Lower lobe of right lung (tissue), 2 donors: ENCODE data around the gene STK32B. TPM values are rescaled to one million over a fixed set of nuclear protein-coding genes. Genes with fewer than 3 reads are reported as not detected.

Source experiments
- ATAC-seq, 2 donors: fragments of 200-7000 bp; cut with Tn5 transposase; one replicate each; pipeline ENCODE4 v1.9.1; 2020 to 2022; ENCODE audit warnings: mild to moderate bottlenecking in 2 of 2, moderate library complexity in 2 of 2
- DNase-seq: peaks from one replicate; pipeline ENCODE4 v3.0.0-alpha.2; 2020
- H3K27ac ChIP-seq: fragments of 200-600 bp; one replicate; pipeline ENCODE4 v1.8.0; 2022
- H3K27me3 ChIP-seq: fragments of 200-600 bp; one replicate; pipeline ENCODE4 v1.8.0; 2022; ENCODE audit warnings: low read depth
- H3K36me3 ChIP-seq: fragments of 200-600 bp; one replicate; pipeline ENCODE4 v1.8.0; 2022; ENCODE audit warnings: mild to moderate bottlenecking
- H3K4me1 ChIP-seq: fragments of 200-600 bp; one replicate; pipeline ENCODE4 v1.8.0; 2022
- H3K4me3 ChIP-seq: fragments of 200-600 bp; one replicate; pipeline ENCODE4 v1.8.0; 2022; ENCODE audit warnings: mild to moderate bottlenecking
- H3K9me3 ChIP-seq: fragments of 200-600 bp; one replicate; pipeline ENCODE4 v1.8.0; 2022
- CTCF ChIP-seq: fragments of 200-600 bp; IDR thresholded peaks from one replicate; pipeline ENCODE4 v1.8.0; 2022; ENCODE audit warnings: antibody characterized with exemption, mild to moderate bottlenecking
- intact Hi-C: fragments of 100-400 bp; cut with DNase I; formaldehyde crosslinking; loops from one replicate; pipeline ENCODE4 v1.11.0; 2022
- total RNA-seq: library from RNA; stranded (reverse); fragmentation: NEBNext Ultra II Directional; extraction: Animal tissue kit (Norgen Biotek cat#: 25700); gene quantifications from one replicate; pipeline ENCODE4 v1.2.1, GENCODE V29; 2021
- donor health status: DM: no; HTN: yes; CAD: no; lungs with severe emphysema.

The STK32B gene
- total RNA-seq, 1 donor from 2014 or later, result 1.3 TPM

DNA sequence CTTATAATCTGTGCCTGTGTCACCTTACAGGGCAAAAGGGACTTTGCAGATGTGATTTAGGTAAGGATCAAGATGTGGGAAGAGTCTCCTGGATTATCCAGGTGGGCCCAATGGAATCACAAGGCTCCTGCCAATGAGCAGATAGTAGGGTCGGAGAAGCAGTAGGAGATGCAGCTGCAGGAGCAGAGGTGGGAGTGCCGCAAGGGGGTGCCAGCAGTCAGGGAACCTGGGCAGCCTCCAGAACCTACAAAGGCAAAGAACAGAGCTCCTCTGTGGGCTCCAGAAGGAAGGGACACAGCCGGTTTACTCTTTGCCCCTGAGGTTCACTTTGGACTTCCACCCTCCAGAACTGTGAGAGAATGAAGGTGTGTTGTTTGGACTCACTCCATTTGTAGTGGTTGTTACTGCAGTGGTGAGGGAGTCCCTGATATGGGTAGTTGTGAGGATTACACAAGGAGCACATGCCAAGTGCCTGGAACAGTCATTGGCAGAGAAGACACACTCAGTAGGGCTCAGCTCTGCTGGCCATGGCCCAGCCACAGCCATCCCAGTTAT lies 338.6 kb downstream of the STK32B start:
- no peak for DNase-seq
- H3K27ac ChIP-seq, result no peak overlapping the region
- intact Hi-C loops, result no loop called here
- H3K4me1 ChIP-seq, result no peaks in the 10 kb centered on the region
- H3K4me3 ChIP-seq, result no peak overlapping the region
- no peaks in the 10 kb centered on the region for H3K9me3 ChIP-seq
- H3K36me3 ChIP-seq, result no peaks in the 10 kb centered on the region
- no peak for TF ChIP-seq CTCF
- no peaks in the 10 kb centered on the region for H3K27me3 ChIP-seq
- no peak for ATAC-seq

- Histone ChIP-seq H3K9me3 (no peaks in the 10 kb centered on the region), H3K4me3 (no peak overlapping the region), H3K4me1 (no peaks in the 10 kb centered on the region), H3K27me3 (no peaks in the 10 kb centered on the region), H3K27ac (no peak overlapping the region), H3K36me3 (no peaks in the 10 kb centered on the region)
- no peak for TF ChIP-seq CTCF
- DNase-seq, result no peak
- no peak for ATAC-seq
- intact Hi-C loops, result no loop called here
These were observed 340.2 kb downstream of the STK32B start for GRCh38 chr4:5391492-5391891.

GRCh38 chr4:5393911-5394513 lies 342.7 kb downstream of the STK32B start:
- Histone ChIP-seq H3K4me3 (no peak overlapping the region), H3K27me3 (no peaks in the 10 kb centered on the region), H3K27ac (no peak overlapping the region), H3K4me1 (no peaks in the 10 kb centered on the region), H3K36me3 (no peaks in the 10 kb centered on the region), H3K9me3 (no peaks in the 10 kb centered on the region)
- TF ChIP-seq CTCF, result no peak
- DNase-seq (no peak), ATAC-seq (no peak)
- intact Hi-C loops, result no loop called here

GRCh38 chr4:5395781-5396180 lies 344.5 kb downstream of the STK32B start:
- intact Hi-C loops, result no loop called here
- no peaks in the 10 kb centered on the region for H3K27me3 ChIP-seq
- no peaks in the 10 kb centered on the region for H3K4me1 ChIP-seq
- H3K27ac ChIP-seq, result no peak overlapping the region
- H3K9me3 ChIP-seq, result no peaks in the 10 kb centered on the region
- H3K36me3 ChIP-seq, result no peaks in the 10 kb centered on the region
- H3K4me3 ChIP-seq, result no peak overlapping the region
- TF ChIP-seq CTCF, result no peak
- DNase-seq, result no peak
- no peak for ATAC-seq

DNA sequence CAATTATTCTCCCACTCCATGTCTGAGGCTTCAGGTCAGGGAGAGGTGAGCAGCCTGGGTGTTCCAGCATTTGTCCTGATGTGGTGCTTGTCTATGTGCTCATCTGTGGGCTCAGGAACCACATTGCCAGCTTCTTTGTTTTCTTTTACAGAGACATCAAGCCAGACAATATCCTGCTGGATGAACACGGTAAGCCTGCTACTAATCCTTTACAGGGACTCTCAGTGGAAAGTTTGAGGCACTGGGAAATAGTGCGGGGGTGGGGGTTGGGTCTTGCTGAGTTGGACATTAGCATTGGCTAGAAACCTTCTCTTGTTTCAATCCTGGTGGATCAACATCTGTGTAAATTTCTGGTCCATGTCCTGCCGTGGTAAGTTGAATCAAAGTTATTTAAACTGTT lies 346.8 kb downstream of the STK32B start:
- no peak for ATAC-seq
- intact Hi-C loops, result no loop called here
- no peak for DNase-seq
- Histone ChIP-seq H3K4me3 (no peak overlapping the region), H3K4me1 (no peaks in the 10 kb centered on the region), H3K9me3 (no peaks in the 10 kb centered on the region), H3K27me3 (no peaks in the 10 kb centered on the region), H3K27ac (no peak overlapping the region), H3K36me3 (no peaks in the 10 kb centered on the region)
- no peak for TF ChIP-seq CTCF
